ENCODE data around the gene C16orf96.

- TF ChIP-seq CTCF (IDR thresholded peaks at IDR 0.05): no peak
- TF ChIP-seq POLR2A (IDR thresholded peaks at IDR 0.05): no peak
Measured at GRCh38 chr16:4593086-4593485, 36.9 kb downstream of the C16orf96 start.

All from body of pancreas (tissue), 4 donors.